ENCODE results near the gene CSF1.
"Not testable (repeated sequence)": the region's sequence is repeated elsewhere in the genome, so short reads cannot be mapped to it uniquely, and the experiment has no call there.

CSF1 gene

DNA sequence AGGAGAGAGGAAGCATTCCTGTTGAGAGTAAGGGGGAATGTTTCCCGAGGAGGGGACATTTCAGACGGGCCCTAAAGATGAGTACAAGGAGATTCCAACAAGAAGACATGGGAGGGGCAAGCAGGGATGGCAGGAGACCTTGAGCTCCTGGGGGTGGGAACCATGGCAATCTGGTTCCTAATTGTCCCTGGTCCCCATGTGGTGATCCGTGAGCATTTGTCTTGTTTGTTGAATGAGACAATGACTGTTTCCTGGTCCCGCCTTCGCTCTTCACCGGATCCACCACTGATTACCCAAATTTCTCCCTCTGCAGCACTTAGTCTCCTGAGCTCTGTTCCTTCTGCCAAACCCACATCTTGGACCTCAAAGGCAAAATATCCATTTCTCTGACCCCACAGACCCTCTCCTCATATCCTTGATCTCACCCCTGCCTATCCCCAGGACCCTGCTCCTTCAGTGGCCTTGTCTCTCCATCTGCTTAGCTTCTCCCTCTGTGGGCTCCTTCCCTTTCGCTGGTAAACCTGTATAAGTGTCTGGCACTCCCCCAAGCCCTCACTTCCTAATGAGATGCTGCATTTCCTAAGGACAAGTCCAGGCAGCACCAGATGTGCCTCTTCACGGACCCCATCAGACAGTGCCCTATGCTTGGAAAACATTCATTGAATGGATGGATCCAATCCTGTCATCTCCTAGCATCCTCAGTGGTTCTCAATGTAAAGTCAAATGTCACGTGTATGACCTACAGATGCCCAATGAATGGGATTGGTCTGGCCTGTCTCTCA, 8.3 kb upstream of the CSF1 start:
- FAIRE-seq: no peak

DNA sequence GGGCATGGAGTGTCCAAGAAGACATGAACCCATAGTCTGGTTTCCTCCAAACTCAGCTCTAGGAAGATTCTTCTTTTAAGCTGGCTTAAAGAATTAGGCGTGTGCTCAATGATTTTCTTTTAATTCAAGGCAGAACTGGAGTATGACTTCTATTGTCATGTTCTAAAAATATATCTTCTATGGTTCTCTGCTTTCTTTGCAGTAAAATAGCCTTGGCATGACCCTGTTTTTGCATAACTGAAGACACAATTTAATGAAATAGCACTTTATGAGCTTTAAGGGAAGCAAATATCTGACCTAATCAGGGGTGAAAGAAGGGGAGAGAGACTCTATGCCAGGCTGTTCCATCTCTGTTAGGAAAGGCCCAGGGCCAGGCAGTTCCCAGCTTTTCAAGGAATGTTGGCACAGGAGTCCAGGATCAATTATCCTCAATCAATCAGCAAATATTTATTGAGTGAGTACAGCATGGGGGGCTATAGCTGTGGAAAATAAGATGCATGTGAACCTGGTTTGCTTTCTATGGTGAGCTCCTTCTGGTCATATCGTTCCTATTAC, 7.2 kb upstream of the CSF1 start:
- no peak for FAIRE-seq

GRCh38 chr1:109904105-109904817, 6.4 kb upstream of the CSF1 start:
- FAIRE-seq: no peak

DNA sequence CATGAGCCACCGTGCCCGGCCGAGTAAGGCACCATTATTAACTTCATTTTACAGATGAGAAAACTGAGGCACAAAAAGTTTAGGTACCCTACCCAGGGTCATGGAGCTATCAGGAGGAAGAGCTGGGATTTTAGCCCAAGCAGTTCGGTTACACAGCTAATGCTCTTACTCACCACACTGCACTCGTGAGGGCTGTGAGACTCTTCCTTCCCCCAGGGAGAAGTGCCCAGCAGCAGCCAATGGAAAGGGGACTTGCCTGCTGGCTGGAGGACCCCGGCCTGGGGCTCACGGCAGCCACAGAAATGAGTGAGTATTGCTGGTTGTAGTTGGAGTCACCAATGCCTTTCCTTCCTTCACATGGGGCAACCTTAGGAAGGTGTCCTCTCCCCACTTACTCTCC, 5.2 kb upstream of the CSF1 start:
- FAIRE-seq: no peak

DNA sequence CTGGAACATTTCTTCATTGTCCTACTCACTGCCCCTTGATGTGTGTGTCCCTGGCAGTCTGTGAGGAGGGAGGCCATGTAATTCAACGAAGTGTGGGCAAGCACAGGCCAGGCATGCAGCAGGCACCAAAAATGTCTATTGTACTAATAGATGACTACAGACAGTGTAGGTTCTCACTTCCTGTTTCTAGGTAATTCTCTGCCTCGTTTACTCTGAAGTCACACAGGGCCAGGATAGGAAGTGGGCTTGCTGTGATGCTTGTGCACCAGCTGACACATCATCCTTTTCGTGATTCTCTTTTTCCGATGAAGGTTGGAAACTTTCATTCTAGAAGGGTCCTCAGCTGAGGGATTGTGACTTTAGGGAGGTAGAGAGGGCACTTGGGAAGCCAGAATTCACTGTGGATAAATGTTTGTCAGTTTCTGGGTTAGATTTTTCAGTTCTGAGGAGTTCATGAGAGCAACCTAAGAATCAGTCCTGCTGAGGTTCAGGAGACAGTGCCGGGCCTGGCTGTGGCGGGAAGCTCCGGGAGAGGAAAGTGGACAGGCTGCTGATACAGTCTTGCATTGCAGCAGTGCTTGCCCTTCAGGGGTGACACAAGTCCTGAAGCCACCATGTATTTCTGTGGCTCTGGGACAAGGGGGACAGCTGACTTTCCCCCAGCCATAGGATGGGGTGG, 4.3 kb upstream of the CSF1 start:
- FAIRE-seq: no peak

- no peak for FAIRE-seq
Observed at GRCh38 chr1:109906839-109907180, 3.8 kb upstream of the CSF1 start.

DNA sequence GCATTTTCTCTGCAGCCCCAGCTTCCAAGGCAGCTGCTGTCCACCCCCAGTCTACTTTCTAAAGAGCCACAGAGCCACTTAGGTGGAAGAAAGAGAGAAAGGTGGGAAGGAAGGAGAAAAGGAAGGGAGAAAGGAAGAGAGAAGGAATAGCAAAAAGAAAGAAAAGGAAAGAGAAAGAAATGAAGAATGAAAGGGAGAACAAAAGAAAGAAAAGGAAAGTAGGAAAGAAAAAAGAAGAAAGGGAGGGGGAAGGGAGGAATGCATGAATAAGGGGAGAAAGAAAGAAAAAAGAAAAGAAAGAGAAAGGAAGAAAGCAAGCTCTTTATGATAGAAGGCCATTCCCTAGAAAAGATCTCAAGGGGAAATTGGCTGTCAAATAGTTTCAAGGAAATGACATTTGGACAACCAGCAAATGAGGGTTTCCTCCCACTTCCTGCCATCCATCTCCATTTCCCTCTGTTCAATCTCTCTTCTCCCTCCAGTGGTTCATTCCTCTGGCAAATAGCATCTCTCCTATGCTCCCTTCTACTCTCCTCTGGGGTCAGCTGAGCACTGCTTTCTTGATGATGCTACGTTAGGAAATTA, 3.4 kb upstream of the CSF1 start:
- no peak for FAIRE-seq

GRCh38 chr1:109908836-109909235, 1.8 kb upstream of the CSF1 start:
- no peak for FAIRE-seq

GRCh38 chr1:109909561-109909960, 1.1 kb upstream of the CSF1 start:
- FAIRE-seq: no peak

- FAIRE-seq: no peak
Observed at GRCh38 chr1:109910963-109911798, 532 bp downstream of the CSF1 start.

DNA sequence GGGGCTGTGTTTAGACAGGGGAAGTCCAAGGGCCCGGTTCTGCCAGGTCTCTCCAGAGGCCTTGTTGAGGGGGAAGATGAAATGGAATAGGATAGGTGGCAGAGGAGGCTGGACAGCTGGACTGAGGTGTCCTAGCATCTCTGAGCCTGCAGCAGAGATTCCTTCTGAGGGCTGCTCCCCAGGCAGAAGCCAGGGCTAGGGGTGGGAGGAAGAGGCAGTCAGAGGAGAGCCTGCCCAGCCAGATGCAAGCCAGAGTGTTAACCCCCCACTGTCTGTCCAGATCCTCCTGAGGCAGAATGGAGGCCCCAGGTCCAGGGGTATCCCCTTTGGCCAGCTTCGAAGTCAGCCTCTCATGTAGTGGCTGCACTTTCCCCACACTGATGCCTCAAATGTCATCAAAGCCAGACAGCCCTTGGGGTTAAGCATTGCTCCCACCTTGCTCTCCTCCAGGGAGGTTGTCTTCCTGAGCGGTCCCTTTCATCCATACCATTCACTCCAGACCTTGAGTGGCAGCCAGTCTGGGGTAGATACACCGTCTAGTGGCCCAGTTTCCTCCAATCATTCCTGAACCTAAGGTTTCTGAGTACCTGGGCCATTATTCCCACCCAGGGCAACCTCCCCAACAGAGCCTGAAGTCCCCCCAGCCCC, 1.7 kb downstream of the CSF1 start:
- no peak for FAIRE-seq

- FAIRE-seq: no peak
Observed at GRCh38 chr1:109912873-109913272, 2.2 kb downstream of the CSF1 start.

DNA sequence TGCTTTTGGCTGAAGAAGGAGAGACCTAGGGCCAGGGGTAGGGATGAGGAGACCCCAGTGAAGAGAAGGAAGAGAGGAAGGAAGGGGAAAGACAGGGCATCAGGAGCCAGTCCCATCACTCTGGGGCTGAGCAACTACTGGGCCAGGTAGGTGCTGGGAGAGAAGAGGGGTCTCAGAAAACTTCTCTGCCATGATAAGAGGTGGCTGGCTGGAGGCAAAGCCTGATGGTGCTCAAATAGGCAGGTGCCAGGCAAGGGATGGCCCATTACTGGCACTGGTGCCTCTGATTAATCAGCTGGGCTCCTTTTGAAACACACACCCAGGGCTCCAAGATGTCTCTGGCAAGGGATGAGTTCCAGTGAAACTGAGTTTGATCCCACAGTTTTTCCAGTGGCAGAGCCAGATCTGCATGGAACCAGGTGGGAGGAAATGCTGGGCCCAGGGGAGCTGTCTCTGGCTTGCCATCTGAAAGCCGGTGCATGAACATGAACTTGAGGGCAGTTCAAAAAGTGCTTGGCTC, 2.8 kb downstream of the CSF1 start:
- no peak for FAIRE-seq

- FAIRE-seq: no peak
Observed at GRCh38 chr1:109914587-109915240, 4.1 kb downstream of the CSF1 start.

DNA sequence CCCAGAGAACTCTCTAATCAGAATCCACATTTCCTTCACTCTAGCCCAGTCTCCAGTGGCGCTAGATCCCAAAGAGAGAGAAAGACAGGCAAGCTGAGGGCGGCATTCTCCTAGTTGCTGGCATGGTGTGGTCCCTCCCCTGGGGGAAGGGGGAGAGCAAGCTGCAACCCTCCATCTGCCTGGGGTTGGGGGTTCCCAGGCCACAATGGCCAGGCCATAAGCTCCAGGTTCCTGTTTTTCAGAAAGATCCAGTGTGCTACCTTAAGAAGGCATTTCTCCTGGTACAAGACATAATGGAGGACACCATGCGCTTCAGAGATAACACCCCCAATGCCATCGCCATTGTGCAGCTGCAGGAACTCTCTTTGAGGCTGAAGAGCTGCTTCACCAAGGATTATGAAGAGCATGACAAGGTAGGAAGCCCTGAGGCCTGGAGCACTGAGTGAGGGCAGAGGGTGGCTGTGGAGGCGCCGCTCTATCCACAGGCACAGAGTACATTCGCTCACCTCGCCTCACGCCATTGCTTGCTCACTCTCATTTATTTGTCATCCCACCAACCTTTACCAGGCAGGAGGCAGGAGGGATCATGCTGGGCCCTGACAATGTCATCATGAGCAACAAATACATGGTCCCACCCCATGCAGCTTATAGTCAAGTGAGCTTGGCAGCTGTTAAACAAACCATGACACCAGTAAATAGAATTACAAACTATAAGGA, 6.6 kb downstream of the CSF1 start:
- no peak for FAIRE-seq

- FAIRE-seq: no peak
Observed at GRCh38 chr1:109917768-109918606, 7.3 kb downstream of the CSF1 start.

- no peak for FAIRE-seq
Observed at GRCh38 chr1:109918671-109919070, 8.0 kb downstream of the CSF1 start.

DNA sequence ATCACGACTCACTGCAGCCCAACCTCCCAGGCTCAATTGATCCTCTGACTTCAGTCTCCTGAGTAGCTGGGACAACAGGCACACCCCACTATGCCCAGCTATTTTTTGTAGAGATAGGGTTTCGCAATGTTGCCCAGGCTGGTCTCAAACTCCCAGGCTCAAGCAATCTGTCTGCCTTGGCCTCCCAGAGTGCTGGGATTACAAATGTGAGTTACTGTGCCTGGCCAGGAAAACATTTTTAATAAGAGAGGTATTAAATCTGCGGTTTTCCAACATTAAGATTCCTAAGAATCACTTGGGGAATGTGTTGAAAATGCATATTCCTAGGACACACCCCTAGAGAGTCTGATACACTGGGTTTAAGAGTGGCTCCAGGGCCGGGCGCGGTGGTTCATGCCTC, 8.7 kb downstream of the CSF1 start:
- FAIRE-seq: no peak

DNA sequence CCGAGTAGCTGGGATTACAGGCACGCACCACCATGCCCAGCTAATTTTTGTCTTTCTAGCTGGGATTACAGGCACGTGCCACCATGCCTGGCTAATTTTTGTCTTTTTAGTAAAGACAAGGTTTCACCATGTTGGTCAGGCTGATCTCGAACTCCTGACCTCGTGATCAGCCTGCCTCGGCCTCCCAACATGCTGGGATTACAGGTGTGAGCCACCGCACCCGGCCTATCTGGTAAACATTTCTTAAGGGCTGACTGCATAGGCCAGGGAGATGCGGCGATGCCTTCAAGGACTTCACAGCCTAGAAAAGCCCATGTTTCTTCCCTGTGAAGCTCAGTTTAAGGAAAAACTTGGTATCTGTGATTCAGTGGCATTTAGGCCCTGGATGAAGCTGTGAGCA, 9.7 kb downstream of the CSF1 start:
- not testable (repeated sequence) for FAIRE-seq
